Measurements from ENCODE around the gene SHISA6. TPM values are rescaled to one million over a fixed set of nuclear protein-coding genes. Genes with fewer than 3 reads are reported as not detected.

The SHISA6 gene
- total and polyA plus RNA-seq, 4 donors, result not detected

- Histone ChIP-seq H3K9ac (ENCODE audit: low read depth in 1 of 2, low read length in 2 of 2) (no peak overlapping the region), H3K4me3 (ENCODE audit: low read depth in 1 of 3, low read length in 3 of 3) (no peak overlapping the region), H3K9me3 (ENCODE audit: control insufficient read depth in 4 of 4, low read length in 3 of 4) (no peaks in the 10 kb centered on the region), H3K27ac (ENCODE audit: low read depth in 1 of 2, low read length in 2 of 2) (no peak overlapping the region), H3K4me1 (ENCODE audit: control insufficient read depth in 4 of 4, insufficient read depth in 4 of 4, low read length in 3 of 4) (no peaks in the 10 kb centered on the region), H3K36me3 (ENCODE audit: control insufficient read depth in 4 of 4, insufficient read depth in 3 of 4, low read depth in 1 of 4, low read length in 3 of 4) (no peaks in the 10 kb centered on the region), H3K27me3 (ENCODE audit: control insufficient read depth in 4 of 4, insufficient read depth in 4 of 4, low read length in 3 of 4) (peaks cover 0 to 4% (median 0%) of the 10 kb centered on the region in 4 donors)
- no peak for DNase-seq (ENCODE audit: low spot score)
- 77% methylated on average over 6 of the region's 6 CpGs for WGBS
- no peak for TF ChIP-seq NR2F2 (IDR thresholded peaks at IDR 0.05)
- no peak for TF ChIP-seq RXRA (IDR thresholded peaks at IDR 0.05)
- no peak for TF ChIP-seq FOXA1 (IDR thresholded peaks at IDR 0.05)
- TF ChIP-seq HNF4G (IDR thresholded peaks at IDR 0.05), result no peak
- TF ChIP-seq CTCF (IDR thresholded peaks at IDR 0.05; ENCODE audit: low read depth, low read length, missing input control), result no peak
- TF ChIP-seq HNF4A (conservative IDR thresholded peaks at IDR 0.05), result no peak
- no peak for TF ChIP-seq FOXA2 (IDR thresholded peaks at IDR 0.05)
- TF ChIP-seq RAD21 (IDR thresholded peaks at IDR 0.05), result no peak
- TF ChIP-seq MAX (IDR thresholded peaks at IDR 0.05), result no peak
- no peak for TF ChIP-seq GABPA (IDR thresholded peaks at IDR 0.05 in 1 of 2, conservative IDR thresholded peaks at IDR 0.05 in 1 of 2)
These were observed 314.5 kb downstream of the SHISA6 start for GRCh38 chr17:11555530-11555929.

- H3K9me3 ChIP-seq (ENCODE audit: control insufficient read depth in 4 of 4, low read length in 3 of 4), result no peaks in the 10 kb centered on the region
- H3K4me1 ChIP-seq (ENCODE audit: control insufficient read depth in 4 of 4, insufficient read depth in 4 of 4, low read length in 3 of 4), result no peaks in the 10 kb centered on the region
- peaks cover 0 to 4% (median 0%) of the 10 kb centered on the region in 4 donors for H3K27me3 ChIP-seq (ENCODE audit: control insufficient read depth in 4 of 4, insufficient read depth in 4 of 4, low read length in 3 of 4)
- 86% methylated on average over 46 of the region's 46 CpGs for WGBS
- H3K9ac ChIP-seq (ENCODE audit: low read depth in 1 of 2, low read length in 2 of 2), result no peak overlapping the region
- no peak for TF ChIP-seq RAD21 (IDR thresholded peaks at IDR 0.05)
- no peak for TF ChIP-seq FOXA2 (IDR thresholded peaks at IDR 0.05)
- TF ChIP-seq JUND (IDR thresholded peaks at IDR 0.05), result no peak
- TF ChIP-seq HNF4A (conservative IDR thresholded peaks at IDR 0.05), result no peak
- TF ChIP-seq CTCF (IDR thresholded peaks at IDR 0.05; ENCODE audit: low read depth, low read length, missing input control), result no peak
- TF ChIP-seq HNF4G (IDR thresholded peaks at IDR 0.05), result no peak
- no peak for TF ChIP-seq MAX (IDR thresholded peaks at IDR 0.05)
- TF ChIP-seq SP1 (IDR thresholded peaks at IDR 0.05), result no peak
- TF ChIP-seq NR2F2 (IDR thresholded peaks at IDR 0.05), result no peak
- TF ChIP-seq REST (IDR thresholded peaks at IDR 0.05), result no peak
- TF ChIP-seq YY1 (IDR thresholded peaks at IDR 0.05), result no peak
- no peak for DNase-seq (ENCODE audit: low spot score)
- no peak overlapping the region for H3K27ac ChIP-seq (ENCODE audit: low read depth in 1 of 2, low read length in 2 of 2)
- no peak overlapping the region for H3K4me3 ChIP-seq (ENCODE audit: low read depth in 1 of 3, low read length in 3 of 3)
- H3K36me3 ChIP-seq (ENCODE audit: control insufficient read depth in 4 of 4, insufficient read depth in 3 of 4, low read depth in 1 of 4, low read length in 3 of 4), result no peaks in the 10 kb centered on the region
These were observed 316.9 kb downstream of the SHISA6 start for GRCh38 chr17:11557727-11558452.

All from liver (tissue), 9 donors.